ENCODE measurements around the gene CRELD2.

The CRELD2 gene

DNA sequence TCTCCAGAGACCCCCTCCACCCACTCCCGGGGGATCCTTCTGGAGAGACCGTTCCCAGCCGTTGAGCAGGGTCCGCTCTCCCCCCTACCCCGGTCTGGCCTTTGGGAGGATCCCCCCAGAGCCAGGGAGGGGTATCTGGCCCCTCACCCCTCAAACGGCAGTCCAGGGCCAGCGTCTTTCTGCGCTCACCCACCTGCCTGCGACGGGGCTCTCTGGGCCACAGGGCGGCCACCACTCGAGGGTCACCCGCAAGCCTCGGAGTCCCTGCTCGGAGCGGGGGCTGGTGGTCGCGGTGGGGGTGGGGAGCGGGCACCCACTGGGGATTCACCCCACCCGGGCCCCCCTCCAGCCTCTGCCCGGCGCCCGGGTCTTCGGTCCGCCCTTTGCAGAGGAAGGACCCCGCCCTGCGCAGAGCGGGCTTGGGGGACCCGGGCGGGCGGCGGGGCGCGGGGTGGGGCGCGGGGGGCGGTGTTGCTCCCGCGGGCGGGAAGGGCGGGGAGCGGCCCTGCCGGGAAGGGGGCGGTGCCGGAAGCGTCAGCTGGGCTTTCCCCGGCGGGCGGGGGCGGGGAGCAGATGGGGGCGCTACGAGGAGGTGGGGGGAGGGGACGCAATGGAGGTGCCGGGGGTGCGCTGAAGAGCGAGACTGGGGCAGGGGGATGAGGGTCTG lies 16.6 kb downstream of the CRELD2 start:
- no peak for FAIRE-seq
- DNase-seq (ENCODE audit: insufficient read length, low spot score) = peak; percentile 76

DNA sequence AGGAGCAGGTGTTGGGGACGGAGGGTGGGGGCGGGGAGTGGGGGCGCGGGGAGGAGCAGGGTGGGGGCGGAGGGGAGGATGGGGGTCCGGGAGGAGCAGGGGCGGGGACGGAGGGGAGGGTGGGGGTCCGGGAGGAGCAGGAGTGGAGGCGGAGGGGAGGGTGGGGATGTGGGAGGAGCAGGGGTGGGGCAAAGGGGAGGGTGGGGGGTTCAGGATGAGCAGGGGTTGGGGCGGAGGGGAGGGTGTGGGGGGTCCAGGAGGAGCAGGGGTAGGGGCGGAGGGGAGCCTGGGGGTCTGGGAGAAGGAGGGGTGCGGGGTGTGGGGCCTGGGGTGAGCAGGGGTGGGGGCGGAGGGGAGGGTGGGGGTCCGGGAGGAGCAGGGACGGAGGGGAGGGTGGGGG lies 17.1 kb downstream of the CRELD2 start:
- TF ChIP-seq POLR2A (IDR thresholded peaks at IDR 0.05; ENCODE audit: low read depth, low read length) = no peak
- TF ChIP-seq PAX5 (IDR thresholded peaks at IDR 0.05; ENCODE audit: insufficient read depth, low read length, severe bottlenecking) = no peak
- FAIRE-seq = no peak
- DNase-seq (ENCODE audit: insufficient read length, low spot score) = no peak

More for the DNA sequence above, 16.6 kb downstream of the CRELD2 start:
- TF ChIP-seq SPI1 (IDR thresholded peaks at IDR 0.05; ENCODE audit: low read depth, low read length) (no peak), PAX5 (IDR thresholded peaks at IDR 0.05; ENCODE audit: insufficient read depth, low read length, severe bottlenecking) (no peak), POLR2AphosphoS5 (IDR thresholded peaks at IDR 0.05; ENCODE audit: low read depth, low read length) (no peak), POLR2A (IDR thresholded peaks at IDR 0.05; ENCODE audit: low read depth, low read length) (no peak), POU2F2 (IDR thresholded peaks at IDR 0.05; ENCODE audit: low read depth, low read length) (no peak), TAF1 (IDR thresholded peaks at IDR 0.05; ENCODE audit: low read depth, low read length) (no peak)

DNA sequence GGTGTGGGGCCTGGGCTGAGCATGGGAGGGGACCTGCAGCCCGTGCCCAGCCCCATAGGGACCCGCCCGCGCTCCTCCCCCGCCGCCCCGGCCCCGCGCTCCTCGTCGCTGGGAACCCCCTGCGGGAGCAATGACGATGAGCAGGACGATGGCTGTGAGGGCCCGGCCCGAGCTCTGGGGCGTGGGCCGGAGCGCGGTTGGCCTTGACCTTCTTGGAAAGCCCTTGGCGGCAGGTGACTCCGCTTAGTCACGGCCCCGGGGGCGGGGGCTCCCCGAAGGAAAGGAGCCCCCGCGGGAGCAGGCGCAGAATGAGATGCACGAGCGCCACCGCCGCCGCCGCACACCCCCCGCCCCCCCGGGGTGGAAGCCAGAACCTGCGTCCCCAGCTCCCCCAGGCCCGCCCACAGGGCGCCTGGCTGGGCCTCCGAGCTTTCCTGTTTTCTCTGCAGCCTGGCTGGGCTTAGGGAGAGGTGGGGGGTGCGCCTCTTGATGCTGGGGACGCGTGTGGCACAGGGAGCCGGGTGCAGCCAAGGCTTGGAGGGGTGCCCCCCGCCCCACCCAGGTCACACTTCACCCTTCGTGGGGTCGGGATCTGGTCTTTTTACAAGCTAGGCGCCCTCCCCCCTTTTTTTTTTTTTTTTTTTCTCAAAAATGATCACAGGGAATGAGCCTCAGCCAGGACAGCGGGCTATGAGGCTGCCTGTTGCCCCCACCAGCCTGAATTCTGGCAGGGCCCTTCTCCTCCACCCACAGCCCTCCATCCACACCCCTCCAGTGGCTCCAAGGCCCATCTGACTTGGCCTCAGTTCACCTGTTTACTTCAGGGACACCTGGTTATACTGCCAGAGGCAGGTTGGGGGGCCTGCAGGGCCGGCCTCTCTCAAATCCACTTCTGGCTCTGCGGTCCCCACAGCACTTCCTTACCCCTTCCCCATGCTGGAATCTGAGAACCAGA lies 17.9 kb downstream of the CRELD2 start:
- FAIRE-seq = peak; percentile 91
- DNase-seq (ENCODE audit: insufficient read length, low spot score) = peak; percentile 86
- no peak for TF ChIP-seq SPI1 (IDR thresholded peaks at IDR 0.05; ENCODE audit: low read depth, low read length)
- no peak for TF ChIP-seq POLR2A (IDR thresholded peaks at IDR 0.05; ENCODE audit: low read depth, low read length)
- TF ChIP-seq POU2F2 (IDR thresholded peaks at IDR 0.05; ENCODE audit: low read depth, low read length) = no peak
- TF ChIP-seq TAF1 (IDR thresholded peaks at IDR 0.05; ENCODE audit: low read depth, low read length) = no peak
- no peak for TF ChIP-seq POLR2AphosphoS5 (IDR thresholded peaks at IDR 0.05; ENCODE audit: low read depth, low read length)
- no peak for TF ChIP-seq PAX5 (IDR thresholded peaks at IDR 0.05; ENCODE audit: insufficient read depth, low read length, severe bottlenecking)

DNA sequence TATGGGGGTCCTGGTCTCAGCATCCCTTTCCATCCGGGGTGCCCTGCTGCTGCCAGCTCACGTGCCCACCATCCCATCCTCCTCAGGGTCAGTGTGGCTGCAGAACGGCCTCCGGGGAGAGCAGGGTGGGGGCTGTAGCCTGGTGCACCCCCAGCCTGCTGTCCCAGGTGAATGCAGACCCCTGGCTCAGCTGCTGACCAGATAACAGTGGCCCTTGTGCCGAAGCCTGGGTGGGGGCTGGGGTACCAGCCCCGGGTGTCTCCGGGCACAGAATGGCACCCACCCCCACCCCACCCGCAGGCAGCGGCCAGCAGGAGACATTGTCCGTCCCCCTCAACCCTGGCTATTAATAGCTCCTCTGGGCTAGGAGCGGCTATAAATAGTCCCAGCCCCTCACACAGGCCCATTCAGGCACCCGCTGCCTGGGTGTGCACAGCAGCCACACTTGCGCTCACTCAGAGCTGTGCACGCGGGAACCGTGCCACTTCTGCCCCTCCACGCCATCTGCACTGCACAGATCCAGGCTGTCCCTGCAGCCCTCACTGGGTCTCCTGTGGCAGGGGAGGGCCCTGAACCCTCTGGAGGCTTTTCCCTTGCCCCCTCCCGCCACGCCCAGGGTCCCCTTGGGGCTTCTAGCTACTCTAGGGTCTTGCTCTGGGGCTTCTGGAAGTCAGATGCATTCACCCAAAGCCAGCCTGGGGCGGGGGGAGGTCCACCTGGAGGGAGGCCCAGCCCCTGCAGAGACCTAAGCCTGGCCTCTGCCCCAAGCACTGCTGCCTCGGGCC lies 18.7 kb downstream of the CRELD2 start:
- FAIRE-seq (no peak), DNase-seq (ENCODE audit: insufficient read length, low spot score) (no peak)
- no peak for TF ChIP-seq POU2F2 (IDR thresholded peaks at IDR 0.05; ENCODE audit: low read depth, low read length)
- TF ChIP-seq SPI1 (IDR thresholded peaks at IDR 0.05; ENCODE audit: low read depth, low read length) = no peak
- no peak for TF ChIP-seq PAX5 (IDR thresholded peaks at IDR 0.05; ENCODE audit: insufficient read depth, low read length, severe bottlenecking)
- TF ChIP-seq POLR2A (IDR thresholded peaks at IDR 0.05; ENCODE audit: low read depth, low read length) = no peak
- TF ChIP-seq TAF1 (IDR thresholded peaks at IDR 0.05; ENCODE audit: low read depth, low read length) = no peak
- TF ChIP-seq POLR2AphosphoS5 (IDR thresholded peaks at IDR 0.05; ENCODE audit: low read depth, low read length) = no peak

DNA sequence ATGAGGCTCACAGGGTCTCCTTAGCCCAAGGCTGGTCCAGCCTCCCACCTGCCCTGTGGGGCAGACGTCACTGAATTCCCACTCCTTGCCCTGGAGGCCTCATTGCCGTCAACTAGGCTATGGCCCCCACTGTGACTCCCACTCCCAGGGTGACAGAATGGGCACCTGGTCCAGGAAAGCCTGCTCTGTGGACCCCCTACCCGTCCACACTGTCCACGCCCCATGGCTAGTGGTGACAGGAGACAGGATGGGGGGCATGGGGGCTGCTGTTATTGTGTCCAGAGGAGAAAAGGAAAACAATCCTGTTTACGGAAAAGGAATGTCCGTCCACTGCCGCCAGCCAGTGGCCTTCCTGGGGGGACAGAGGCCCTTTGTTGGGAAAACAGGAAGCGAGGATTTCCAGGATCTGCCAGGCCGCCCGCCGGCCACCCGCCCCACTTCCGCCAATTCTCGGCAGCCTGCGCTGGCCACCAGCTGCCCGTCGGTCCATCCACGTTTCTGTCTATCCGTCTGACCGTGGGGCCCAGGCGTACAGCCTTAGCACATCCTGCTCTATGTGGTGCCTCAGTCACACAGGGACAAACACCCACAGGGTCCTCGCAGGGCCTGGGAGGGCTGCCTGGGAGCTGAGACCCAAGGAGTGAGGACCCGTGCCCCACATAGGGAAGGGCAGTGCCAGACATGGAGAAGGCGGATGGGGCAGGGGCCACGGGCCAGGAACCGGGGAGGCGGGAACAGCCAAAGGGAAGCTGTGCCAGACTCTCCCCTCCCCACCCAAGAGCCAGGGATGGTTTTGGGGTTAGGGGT lies 19.5 kb downstream of the CRELD2 start:
- no peak for DNase-seq (ENCODE audit: insufficient read length, low spot score)
- TF ChIP-seq POLR2AphosphoS5 (IDR thresholded peaks at IDR 0.05; ENCODE audit: low read depth, low read length) (no peak), POLR2A (IDR thresholded peaks at IDR 0.05; ENCODE audit: low read depth, low read length) (no peak), PAX5 (IDR thresholded peaks at IDR 0.05; ENCODE audit: insufficient read depth, low read length, severe bottlenecking) (no peak), SPI1 (IDR thresholded peaks at IDR 0.05; ENCODE audit: low read depth, low read length) (no peak), TAF1 (IDR thresholded peaks at IDR 0.05; ENCODE audit: low read depth, low read length) (no peak), POU2F2 (IDR thresholded peaks at IDR 0.05; ENCODE audit: low read depth, low read length) (no peak)
- FAIRE-seq = no peak

DNA sequence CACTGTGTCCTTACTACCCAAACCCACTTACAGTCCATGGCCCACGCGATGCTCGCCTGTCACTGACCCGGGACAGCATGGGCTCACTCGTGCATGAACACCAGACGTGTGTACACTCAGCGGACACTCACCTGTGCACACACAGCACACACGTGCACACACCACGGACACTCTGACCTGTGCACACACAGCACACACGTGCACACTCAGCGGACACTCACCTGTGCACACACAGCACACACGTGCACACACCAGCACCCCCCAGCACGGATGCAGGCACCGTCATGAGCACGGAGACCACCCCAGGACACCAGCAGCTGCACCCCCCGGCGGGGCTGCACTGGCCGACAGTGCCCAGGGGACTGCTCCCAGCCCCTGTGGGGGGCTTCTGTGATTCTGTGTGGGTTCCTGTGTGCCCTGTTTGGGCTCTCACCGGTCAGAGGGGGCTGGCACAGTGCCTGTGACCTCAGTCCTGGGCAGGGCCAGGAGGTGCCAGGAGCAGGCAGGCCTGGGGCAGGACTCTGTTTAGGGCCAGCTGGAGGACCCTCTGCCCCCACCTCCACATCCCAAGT lies 20.2 kb downstream of the CRELD2 start:
- FAIRE-seq (peak; percentile 67), DNase-seq (ENCODE audit: insufficient read length, low spot score) (no peak)
- TF ChIP-seq POLR2AphosphoS5 (IDR thresholded peaks at IDR 0.05; ENCODE audit: low read depth, low read length) = no peak
- no peak for TF ChIP-seq TAF1 (IDR thresholded peaks at IDR 0.05; ENCODE audit: low read depth, low read length)
- no peak for TF ChIP-seq POU2F2 (IDR thresholded peaks at IDR 0.05; ENCODE audit: low read depth, low read length)
- TF ChIP-seq PAX5 (IDR thresholded peaks at IDR 0.05; ENCODE audit: insufficient read depth, low read length, severe bottlenecking) = no peak
- TF ChIP-seq SPI1 (IDR thresholded peaks at IDR 0.05; ENCODE audit: low read depth, low read length) = no peak

DNA sequence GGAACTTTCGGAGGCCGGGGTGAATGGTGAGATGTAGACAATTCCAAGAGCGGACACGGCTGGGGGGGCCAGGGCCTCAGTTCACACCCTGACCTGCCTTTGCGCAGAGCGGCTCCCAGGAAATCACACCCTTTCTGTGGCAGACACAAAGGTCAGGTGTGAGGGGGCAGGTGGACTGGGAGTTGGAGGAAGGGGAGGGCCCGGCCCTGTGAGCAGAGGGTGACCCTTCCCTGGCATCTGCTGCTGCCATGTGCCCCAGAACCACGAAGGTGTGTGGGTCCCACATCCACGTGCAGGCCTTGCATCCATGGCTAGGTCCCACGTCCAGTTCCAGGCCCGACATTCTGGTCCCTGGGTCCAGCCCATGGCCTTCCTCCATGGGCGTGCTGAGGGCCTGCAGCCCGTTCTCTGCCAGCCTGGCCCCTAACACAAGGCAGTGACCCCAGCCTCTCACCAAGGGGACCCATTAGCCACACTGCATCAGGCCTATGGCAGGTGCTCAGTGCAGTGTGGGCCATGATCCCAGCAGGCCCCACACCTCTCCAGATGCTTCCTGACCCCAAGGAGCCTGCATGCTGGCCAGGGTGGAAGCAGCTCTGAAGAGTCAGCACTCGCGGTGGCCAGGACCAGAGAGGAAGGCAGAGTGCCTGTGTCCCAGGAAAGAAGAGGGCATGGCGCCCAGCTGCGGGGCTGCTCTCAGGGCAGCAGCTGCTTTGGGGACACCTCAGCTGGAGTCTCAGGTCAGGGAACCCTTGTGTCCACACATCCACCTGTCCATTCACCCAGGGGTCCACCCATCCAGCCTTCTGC lies 23.3 kb downstream of the CRELD2 start:
- TF ChIP-seq TAF1 (IDR thresholded peaks at IDR 0.05; ENCODE audit: low read depth, low read length) = no peak
- TF ChIP-seq POLR2AphosphoS5 (IDR thresholded peaks at IDR 0.05; ENCODE audit: low read depth, low read length) = no peak
- no peak for FAIRE-seq
- DNase-seq (ENCODE audit: insufficient read length, low spot score) = no peak

Measured in GM12891 (cell line).